OCI-LY7 (cell line): ENCODE data around the gene KBTBD13. TPM values are rescaled to one million over a fixed set of nuclear protein-coding genes. Genes with fewer than 3 reads are reported as not detected.

Experiments
- Bru-seq: library from RNA; stranded (reverse); fragments of 400-500 nt; gene quantifications from one replicate; lab custom pipeline; 2021; lab: Mats Ljungman, UMichigan
- BruChase-seq, 2 experiments: library from RNA; stranded (reverse); fragments of 400-500 nt; gene quantifications; one replicate each; lab custom pipeline; 2021; lab: Mats Ljungman, UMichigan
- BruUV-seq: library from RNA; stranded (reverse); fragments of 400-500 nt; replicated peaks from 2 replicates; lab custom pipeline; 2021; lab: Mats Ljungman, UMichigan
- CTCF ChIA-PET: fragments of 300-600 bp; sonication (Branson Sonifier 250); formaldehyde crosslinking; loops from one replicate; lab custom pipeline; 2022; ENCODE audit warnings: antibody characterized with exemption; ENCODE audit not compliant: unreplicated experiment; lab: Charles Lee
- POLR2A ChIA-PET: fragments of 300-600 bp; sonication (Branson Sonifier 250); formaldehyde crosslinking; loops from one replicate; lab custom pipeline; 2022; ENCODE audit warnings: antibody characterized with exemption; lab: Charles Lee
- DNase-seq: peaks from one replicate; pipeline ENCODE4 v3.0.0-alpha.2; 2015; ENCODE audit warnings: low spot score
- H2AFZ ChIP-seq: fragments of 200-600 bp; sonication (generic), shearing (Covaris generic); 2 replicates; pipeline ENCODE4 v1.6.1; 2014; ENCODE audit warnings: mild to moderate bottlenecking, antibody characterized with exemption, low read length, moderate library complexity
- H3K27ac ChIP-seq: fragments of 200-600 bp; sonication (generic); 2 replicates; pipeline ENCODE4 v1.5.1; 2014; ENCODE audit warnings: mixed run types, low read depth, mild to moderate bottlenecking, moderate library complexity, low read length, inconsistent platforms; ENCODE audit not compliant: poor library complexity, severe bottlenecking
- H3K36me3 ChIP-seq: fragments of 200-600 bp; sonication (generic); 2 replicates; pipeline ENCODE4 v1.6.1; 2014; ENCODE audit warnings: mild to moderate bottlenecking, antibody characterized with exemption, low read length, moderate library complexity, mixed read lengths; ENCODE audit not compliant: insufficient read depth
- H3K4me1 ChIP-seq: fragments of 200-600 bp; sonication (generic); 2 replicates; pipeline ENCODE4 v1.5.1; 2014; ENCODE audit warnings: mild to moderate bottlenecking, low read length; ENCODE audit not compliant: insufficient read depth, poor library complexity, severe bottlenecking
- H3K4me2 ChIP-seq: fragments of 200-600 bp; sonication (generic); 2 replicates; pipeline ENCODE4 v1.6.1; 2014; ENCODE audit warnings: mild to moderate bottlenecking, low read length
- H3K4me3 ChIP-seq: fragments of 200-600 bp; sonication (generic); 2 replicates; pipeline ENCODE4 v1.5.1; 2014; ENCODE audit warnings: mild to moderate bottlenecking, low read depth, low read length; ENCODE audit not compliant: poor library complexity, severe bottlenecking
- H3K79me2 ChIP-seq: fragments of 200-600 bp; sonication (generic); 2 replicates; pipeline ENCODE4 v1.6.1; 2016; ENCODE audit warnings: low read depth, mild to moderate bottlenecking, low read length, moderate library complexity, mixed read lengths; ENCODE audit not compliant: insufficient read depth
- H3K9me2 ChIP-seq: fragments of 200-600 bp; sonication (generic); 2 replicates; pipeline ENCODE4 v1.6.1; 2016; ENCODE audit warnings: mild to moderate bottlenecking, low read length, mixed read lengths; ENCODE audit not compliant: insufficient read depth
- H3K9me3 ChIP-seq: fragments of 200-600 bp; sonication (generic); 2 replicates; pipeline ENCODE4 v1.6.1; 2014; ENCODE audit warnings: mild to moderate bottlenecking, mixed run types, low read length, mixed read lengths
- H4K20me1 ChIP-seq: fragments of 200-600 bp; sonication (generic); 2 replicates; pipeline ENCODE4 v1.6.1; 2014; ENCODE audit warnings: mild to moderate bottlenecking, antibody characterized with exemption, low read length, moderate library complexity, mixed read lengths; ENCODE audit not compliant: insufficient read depth
- CTCF ChIP-seq: fragments of 200-600 bp; sonication (generic); conservative IDR thresholded peaks from 2 replicates; pipeline ENCODE4 v1.5.1; 2014; ENCODE audit warnings: mild to moderate bottlenecking, antibody characterized with exemption, low read length, moderate library complexity, mixed read lengths
- EZH2phosphoT487 ChIP-seq: fragments of 200-600 bp; sonication (generic); IDR thresholded peaks from 2 replicates; pipeline ENCODE4 v1.6.1; 2018; ENCODE audit warnings: low read depth, borderline replicate concordance, mild to moderate bottlenecking, mixed run types, antibody characterized with exemption, low read length, moderate library complexity, mixed read lengths
- intact Hi-C: fragments of 100-400 bp; cut with micrococcal nuclease; formaldehyde crosslinking; loops from one replicate; pipeline ENCODE4 v1.10.0; 2022; ENCODE audit not compliant: unreplicated experiment
- long read RNA-seq: library from polyadenylated mRNA; stranded (forward); transcript quantifications from one replicate; pipeline ENCODE4 v2.0.0, GENCODE V29; 2022
- total RNA-seq, 2 experiments: library from RNA; depleted of rRNA in 1 of 2; stranded (reverse); fragments of >200 nt in 1 of 2; shearing (Covaris generic) in 1 of 2; gene quantifications; 2 replicates each; pipeline ENCODE4 v1.2.3, GENCODE V29; 2014 to 2022

The KBTBD13 gene
- total RNA-seq (2014; rRNA removed; shearing (Covaris generic)) (not detected in 2 replicates), total RNA-seq (2022) (not detected in 2 replicates), Bru-seq, nascent RNA (not detected), BruChase-seq, experiment 1, labeled RNA remaining after a 6-hour chase (not detected), BruChase-seq, experiment 2, labeled RNA remaining after a 2-hour chase (not detected)
- long read RNA-seq: 0 reads

GRCh38 chr15:65076486-65077290 is at the start of gene KBTBD13:
KBTBD13 (plus strand) TSS chr15:65076746; CDS start chr15:65076816, 70 bp downstream.
- H2AFZ ChIP-seq: no peak within 1 kb of the TSS
- CTCF ChIA-PET: interaction anchor here (0.6 kb wide), 2 partner anchors 10 to 28 kb away, joined by 3 read pairs; no protein-coding TSS in a partner anchor
- POLR2A ChIA-PET: no interaction called here

GRCh38 chr15:65026756-65027155 is 49.8 kb upstream of the KBTBD13 start:
- Histone ChIP-seq H3K9me3 (no peaks in the 10 kb centered on the region), H3K4me1 (peaks cover 12% of the 10 kb centered on the region), H4K20me1 (no peaks in the 10 kb centered on the region), H3K4me2 (no peak overlapping the region), H2AFZ (no peak overlapping the region), H3K4me3 (no peak overlapping the region), H3K36me3 (peaks cover 25% of the 10 kb centered on the region), H3K9me2 (no peaks in the 10 kb centered on the region), H3K79me2 (peaks cover 13% of the 10 kb centered on the region; the same call in 1 of the 2 replicates), H3K27ac (no peak overlapping the region)
- DNase-seq: no peak
- no peak for TF ChIP-seq CTCF
- no peak for TF ChIP-seq EZH2phosphoT487
- intact Hi-C loops: loop anchor here (5.0 kb wide), 2 partner anchors 184 to 294 kb away; partner anchors contain the start of gene PLEKHO2
- no TSS peak for BruUV-seq
- ChIA-PET POLR2A (interaction anchor here (0.5 to 0.7 kb wide), 4 partner anchors 15 to 651 kb away, joined by 3 read pairs; no protein-coding TSS in a partner anchor), CTCF (interaction anchor here (0.6 kb wide), 1 partner anchor 145 kb away, joined by 3 read pairs; no protein-coding TSS in a partner anchor)

More at GRCh38 chr15:65076486-65077290, at the start of gene KBTBD13:
- Histone ChIP-seq H4K20me1 (no peaks in the 10 kb centered on the region), H3K4me1 (peaks cover 5% of the 10 kb centered on the region), H3K4me3 (no peak within 1 kb of the TSS), H3K27ac (no peak within 1 kb of the TSS), H3K79me2 (no peaks in the 10 kb centered on the region), H3K36me3 (no peaks in the 10 kb centered on the region), H3K4me2 (no peak within 1 kb of the TSS), H3K9me3 (no peaks in the 10 kb centered on the region), H3K9me2 (no peaks in the 10 kb centered on the region)
- BruUV-seq: no TSS peak
- no peak for TF ChIP-seq EZH2phosphoT487
- TF ChIP-seq CTCF: no peak
- intact Hi-C loops: no loop called here
- no peak for DNase-seq
